Measurements from ENCODE around the gene GCLM.

DNA sequence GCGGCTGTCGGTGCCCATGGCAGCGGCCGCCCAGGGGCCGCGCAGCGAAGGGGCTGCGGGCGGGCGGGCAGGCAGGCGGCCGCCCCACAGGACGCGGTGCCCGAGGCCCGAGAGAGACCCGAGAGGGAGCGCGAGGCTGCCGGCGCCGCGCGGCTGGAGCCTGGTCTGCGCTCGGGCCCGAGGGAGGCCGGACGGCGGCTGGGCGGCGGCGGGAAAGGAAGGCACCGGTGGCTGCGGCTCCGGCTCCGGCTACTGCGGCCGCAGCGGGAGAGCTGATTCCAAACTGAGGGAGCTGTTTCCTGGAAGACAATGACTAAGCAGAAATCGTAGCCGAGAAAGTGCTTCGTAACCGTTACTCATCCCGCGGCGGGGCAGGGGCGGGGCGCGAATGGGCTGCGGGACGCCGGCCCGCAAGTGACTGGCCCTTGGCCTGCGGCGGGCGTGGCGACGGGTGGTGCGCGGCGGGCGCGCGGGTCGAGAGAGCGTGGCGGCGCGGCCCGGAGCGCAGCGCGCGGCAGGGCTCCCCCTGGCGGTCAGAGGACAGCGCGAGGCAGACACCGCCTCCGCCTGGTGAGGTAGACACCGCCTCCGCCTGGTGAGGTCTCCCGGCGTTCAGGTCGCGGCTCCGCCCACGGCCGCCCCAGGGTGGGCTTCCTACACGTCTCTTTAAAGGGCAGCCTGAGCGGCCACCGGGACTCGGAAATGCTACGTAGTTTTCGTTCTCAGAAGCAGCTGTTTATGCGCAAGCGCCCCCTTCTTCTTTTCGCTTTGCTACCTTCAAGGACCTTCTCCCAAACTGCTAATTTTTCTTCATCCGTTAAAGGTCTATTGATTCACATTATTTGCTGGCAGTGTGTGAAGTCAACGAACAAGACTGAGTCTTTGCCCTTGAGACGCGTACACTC is at the start of gene GCLM:
- TF ChIP-seq, protein P1, sequence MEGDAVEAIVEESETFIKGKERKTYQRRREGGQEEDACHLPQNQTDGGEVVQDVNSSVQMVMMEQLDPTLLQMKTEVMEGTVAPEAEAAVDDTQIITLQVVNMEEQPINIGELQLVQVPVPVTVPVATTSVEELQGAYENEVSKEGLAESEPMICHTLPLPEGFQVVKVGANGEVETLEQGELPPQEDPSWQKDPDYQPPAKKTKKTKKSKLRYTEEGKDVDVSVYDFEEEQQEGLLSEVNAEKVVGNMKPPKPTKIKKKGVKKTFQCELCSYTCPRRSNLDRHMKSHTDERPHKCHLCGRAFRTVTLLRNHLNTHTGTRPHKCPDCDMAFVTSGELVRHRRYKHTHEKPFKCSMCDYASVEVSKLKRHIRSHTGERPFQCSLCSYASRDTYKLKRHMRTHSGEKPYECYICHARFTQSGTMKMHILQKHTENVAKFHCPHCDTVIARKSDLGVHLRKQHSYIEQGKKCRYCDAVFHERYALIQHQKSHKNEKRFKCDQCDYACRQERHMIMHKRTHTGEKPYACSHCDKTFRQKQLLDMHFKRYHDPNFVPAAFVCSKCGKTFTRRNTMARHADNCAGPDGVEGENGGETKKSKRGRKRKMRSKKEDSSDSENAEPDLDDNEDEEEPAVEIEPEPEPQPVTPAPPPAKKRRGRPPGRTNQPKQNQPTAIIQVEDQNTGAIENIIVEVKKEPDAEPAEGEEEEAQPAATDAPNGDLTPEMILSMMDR (conservative IDR thresholded peaks at IDR 0.05; ENCODE audit: low read depth, low read length) = peak; percentile 86
- no peak for TF ChIP-seq EZH2 (IDR thresholded peaks at IDR 0.05; ENCODE audit: borderline replicate concordance, low read depth, low read length, poor library complexity, severe bottlenecking)
